Heart left ventricle (tissue), 16 donors: Measurements from ENCODE around the gene FAAP100. TPM values are rescaled to one million over a fixed set of nuclear protein-coding genes. Genes with fewer than 3 reads are reported as not detected.
A peak's percentile ranks its signal among the peaks of the same experiment; 100 is the strongest.

ENCODE experiments used
- ATAC-seq, 4 donors: fragments of 200-7000 bp; cut with Tn5 transposase; one replicate each; pipeline ENCODE4 v1.9.1; 2020 to 2022; ENCODE audit warnings: moderate library complexity in 4 of 4, mild to moderate bottlenecking in 3 of 4, moderate number of reproducible peaks in 1 of 4
- DNase-seq, 5 donors: peaks; one replicate each; pipeline ENCODE4 v3.0.0-alpha.2; 2020
- H3K27ac ChIP-seq, 12 donors: fragments of 200-600 bp; sonication (generic) in 4 of 12; one replicate each; pipeline versions ENCODE4 v1.5.0 to v1.8.0; 2016 to 2022; ENCODE audit warnings: mild to moderate bottlenecking in 2 of 12
- H3K27me3 ChIP-seq, 9 donors: fragments of 200-600 bp; sonication (generic) in 2 of 9; one replicate each; pipeline versions ENCODE4 v1.5.1 to v1.8.0; 2016 to 2022; ENCODE audit warnings: mild to moderate bottlenecking in 3 of 9
- H3K36me3 ChIP-seq, 9 donors: fragments of 200-600 bp; sonication (generic) in 2 of 9; one replicate each; pipeline versions ENCODE4 v1.5.0 to v1.8.0; 2018 to 2022; ENCODE audit warnings: mild to moderate bottlenecking in 2 of 9
- H3K4me1 ChIP-seq, 12 donors: fragments of 200-600 bp; sonication (generic) in 4 of 12; one replicate each; pipeline versions ENCODE4 v1.5.0 to v1.8.0; 2016 to 2022; ENCODE audit warnings: mild to moderate bottlenecking in 3 of 12
- H3K4me3 ChIP-seq, 12 donors: fragments of 200-600 bp; sonication (generic) in 4 of 12; one replicate each; pipeline versions ENCODE4 v1.5.0 to v1.8.0; 2017 to 2022; ENCODE audit warnings: mild to moderate bottlenecking in 9 of 12, moderate library complexity in 4 of 12
- H3K9me3 ChIP-seq, 12 donors: fragments of 200-600 bp; sonication (generic) in 4 of 12; one replicate each; pipeline versions ENCODE4 v1.5.0 to v1.8.0; 2016 to 2022; ENCODE audit warnings: mild to moderate bottlenecking in 1 of 12
- POLR2A ChIP-seq, 2 donors: fragments of 450-650 bp; IDR thresholded peaks; one replicate each; pipeline ENCODE4 v1.6.1; 2017; ENCODE audit warnings: antibody characterized with exemption in 2 of 2, mild to moderate bottlenecking in 2 of 2, moderate library complexity in 2 of 2
- WGBS, 4 donors: extraction: QIAGEN DNeasy Blood & Tissue Kit in 2 of 4; methylation state at CpG; one replicate each; pipeline versions ENCODE4 v1.1.5 to v1.1.7; 2013 to 2018; 5-methylcytosine and 5-hydroxymethylcytosine counted together
- intact Hi-C, 10 donors: fragments of 100-400 bp; cut with DNase I; formaldehyde crosslinking; loops; one replicate each; pipeline versions ENCODE4 v1.11.1 to v1.14.2; 2022
- polyA plus RNA-seq, 2 donors: library from polyadenylated mRNA; stranded (reverse); fragments of 200-250 nt; gene quantifications; one replicate each; pipeline ENCODE4 v1.2.3, GENCODE V29; 2013
- total RNA-seq, 9 donors: library from RNA; depleted of rRNA in 2 of 9; stranded (reverse); fragments of >200 nt in 2 of 9; fragmentation: NEBNext Ultra II Directional in 3 of 9; extraction: Animal tissue kit (Norgen Biotek cat#: 25700) in 3 of 9; gene quantifications; one replicate each; pipeline versions ENCODE4 v1.1.0 to v1.2.4, GENCODE V29; 2016 to 2023
- TF ChIP-seq, protein P1 (sequence below), 12 donors: fragments of 200-600 bp; sonication (generic) in 4 of 12; IDR thresholded peaks; one replicate each; pipeline versions ENCODE4 v1.5.0 to v1.8.0; 2018 to 2022; ENCODE audit warnings: antibody characterized with exemption in 12 of 12, mild to moderate bottlenecking in 5 of 12
- donor health status: ischemic (EF 13 %, LVEDD 7.1; RV severe dilation, severe dysfunction).
- donor health status: healthy with polysubstance abuse.
- donor health status: DM: no; HTN: yes; CAD: no.
- donor health status: DM: no; HTN: no; CAD: no.
- donor health status: ischemic (EF 25% LVEDD 6.9; RV normal size, moderate dysfunction).
- donor health status: ischemic (EF 25% LVEDD 5.7; RV mildly dilated, moderate dysfunction).
- donor health status: healthy.
- donor health status: DM: yes; HTN: yes; CAD: no.
- donor health status: ischemic (EF 35%, LVEDD 5.7; RV mildly dilated, moderate dysfunction).
- donor health status: nonischemic (EF 11% LVEDD 7.7; RV severe dilation, severe dysfunction).
- donor health status: DM: yes; HTN: yes; CAD: no.
- donor health status: PGD.
- donor health status: ischemic (EF 29% LVEDD 5.4; RV normal size, mild dysfunction).
- donor health status: nonischemic (EF 23%, LVEDD 6.1; RV moderate dilation, normal function).

FAAP100 gene
- total and polyA plus RNA-seq, 11 donors = 10.1 to 21.6 (median 16.6) TPM

DNA sequence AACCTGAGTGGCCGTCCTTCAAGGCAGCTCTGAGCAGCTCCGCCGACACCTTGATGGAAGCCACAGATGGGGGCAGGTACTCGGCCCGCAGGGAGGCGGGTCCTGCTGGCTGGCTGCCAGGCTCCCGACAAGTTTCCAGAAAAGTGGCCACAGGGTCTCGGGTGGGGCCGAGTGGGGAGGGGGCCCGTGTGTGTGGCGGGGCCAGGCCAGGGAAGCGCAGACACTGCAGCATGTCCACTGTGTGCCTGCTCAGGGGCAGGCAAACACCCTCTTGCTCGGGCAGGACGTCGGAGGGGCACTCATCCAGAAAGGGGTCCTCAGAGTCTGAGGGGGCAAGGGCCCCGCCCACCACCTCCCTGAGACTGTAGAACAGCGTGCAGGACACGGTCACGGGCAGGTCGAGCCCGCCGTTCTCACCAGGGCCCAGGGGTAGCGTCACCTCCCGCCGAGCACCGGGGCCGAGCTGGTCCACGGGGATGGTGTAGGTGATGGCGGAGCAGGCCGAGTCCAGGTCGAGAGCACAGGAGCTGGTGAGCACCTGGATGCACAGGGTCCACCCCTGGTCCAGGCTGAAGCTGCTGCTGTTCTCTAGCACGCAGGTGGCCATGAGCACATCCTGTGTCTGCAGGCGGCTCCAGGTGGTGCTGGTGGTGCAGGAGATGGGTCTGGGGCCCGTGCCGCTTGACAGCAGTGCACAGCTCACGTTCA lies 5.1 kb downstream of the FAAP100 start:
- Histone ChIP-seq H3K4me1 (peaks cover 0 to 36% (median 12%) of the 10 kb centered on the region in 12 donors), H3K4me3 (no peak overlapping the region), H3K9me3 (no peaks in the 10 kb centered on the region), H3K27me3 (no peaks in the 10 kb centered on the region), H3K27ac (no peak overlapping the region), H3K36me3 (peaks cover 0 to 84% (median 65%) of the 10 kb centered on the region in 9 donors)
- intact Hi-C loops = no loop called here
- TF ChIP-seq, protein P1, sequence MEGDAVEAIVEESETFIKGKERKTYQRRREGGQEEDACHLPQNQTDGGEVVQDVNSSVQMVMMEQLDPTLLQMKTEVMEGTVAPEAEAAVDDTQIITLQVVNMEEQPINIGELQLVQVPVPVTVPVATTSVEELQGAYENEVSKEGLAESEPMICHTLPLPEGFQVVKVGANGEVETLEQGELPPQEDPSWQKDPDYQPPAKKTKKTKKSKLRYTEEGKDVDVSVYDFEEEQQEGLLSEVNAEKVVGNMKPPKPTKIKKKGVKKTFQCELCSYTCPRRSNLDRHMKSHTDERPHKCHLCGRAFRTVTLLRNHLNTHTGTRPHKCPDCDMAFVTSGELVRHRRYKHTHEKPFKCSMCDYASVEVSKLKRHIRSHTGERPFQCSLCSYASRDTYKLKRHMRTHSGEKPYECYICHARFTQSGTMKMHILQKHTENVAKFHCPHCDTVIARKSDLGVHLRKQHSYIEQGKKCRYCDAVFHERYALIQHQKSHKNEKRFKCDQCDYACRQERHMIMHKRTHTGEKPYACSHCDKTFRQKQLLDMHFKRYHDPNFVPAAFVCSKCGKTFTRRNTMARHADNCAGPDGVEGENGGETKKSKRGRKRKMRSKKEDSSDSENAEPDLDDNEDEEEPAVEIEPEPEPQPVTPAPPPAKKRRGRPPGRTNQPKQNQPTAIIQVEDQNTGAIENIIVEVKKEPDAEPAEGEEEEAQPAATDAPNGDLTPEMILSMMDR (IDR thresholded peaks at IDR 0.05) = no peak
- TF ChIP-seq POLR2A (IDR thresholded peaks at IDR 0.05) = no peak
- 86 to 90% (median 88%) methylated on average over 22 to 36 of the region's 36 CpGs for WGBS, 4 donors
- ATAC-seq (no peak), DNase-seq (peak in 1 of 5 donors; percentile 18)

DNA sequence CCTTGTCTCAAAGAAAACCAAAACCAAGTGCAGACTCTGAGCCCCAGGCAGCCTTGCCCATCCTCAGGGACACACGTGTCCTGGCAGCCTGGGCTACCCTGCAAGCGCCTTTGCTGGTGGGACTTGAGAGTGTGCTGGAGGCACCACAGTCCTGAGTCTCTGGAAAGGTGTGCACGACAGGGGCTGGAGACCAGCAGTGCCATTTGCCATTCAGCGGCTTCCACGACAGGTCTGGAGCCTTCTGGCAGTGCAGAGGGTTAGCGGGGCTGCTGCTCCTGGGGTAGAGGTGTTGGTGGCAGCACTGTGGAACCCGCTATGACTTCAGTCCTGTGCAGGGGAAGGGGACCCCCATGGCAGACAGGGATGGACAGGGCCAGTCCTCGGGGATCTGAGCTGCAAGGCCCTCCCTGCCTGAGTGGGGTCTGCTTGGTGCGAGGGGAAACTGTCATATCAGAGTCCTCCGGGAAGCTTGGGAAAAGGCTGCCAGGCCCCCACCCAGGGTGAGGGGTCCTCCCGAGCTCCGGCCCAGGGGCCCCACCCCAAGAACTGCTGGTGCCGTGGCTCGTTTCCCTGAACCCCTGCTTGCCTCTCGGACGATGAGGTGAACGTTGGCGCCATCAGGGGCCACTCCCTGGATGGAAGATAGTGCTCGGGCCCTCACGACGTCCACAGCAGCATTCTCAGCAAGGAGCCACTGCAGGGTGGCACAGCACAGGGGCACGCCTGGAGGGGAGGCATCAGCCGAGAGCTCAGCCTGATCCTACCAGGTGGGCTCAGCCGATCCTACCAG lies 6.8 kb downstream of the FAAP100 start:
- Histone ChIP-seq H3K27me3 (no peaks in the 10 kb centered on the region), H3K4me3 (no peak overlapping the region), H3K27ac (no peak overlapping the region), H3K36me3 (peaks cover 0 to 91% (median 75%) of the 10 kb centered on the region in 9 donors), H3K4me1 (peaks cover 0 to 21% (median 2%) of the 10 kb centered on the region in 12 donors), H3K9me3 (no peaks in the 10 kb centered on the region)
- WGBS, 4 donors = 86 to 94% (median 92%) methylated on average over 19 to 24 of the region's 24 CpGs
- peak in 1 of 5 donors; percentile 12 for DNase-seq
- TF ChIP-seq POLR2A (IDR thresholded peaks at IDR 0.05) = no peak
- TF ChIP-seq, protein P1 (IDR thresholded peaks at IDR 0.05) = no peak
- intact Hi-C loops = no loop called here
- no peak for ATAC-seq

DNA sequence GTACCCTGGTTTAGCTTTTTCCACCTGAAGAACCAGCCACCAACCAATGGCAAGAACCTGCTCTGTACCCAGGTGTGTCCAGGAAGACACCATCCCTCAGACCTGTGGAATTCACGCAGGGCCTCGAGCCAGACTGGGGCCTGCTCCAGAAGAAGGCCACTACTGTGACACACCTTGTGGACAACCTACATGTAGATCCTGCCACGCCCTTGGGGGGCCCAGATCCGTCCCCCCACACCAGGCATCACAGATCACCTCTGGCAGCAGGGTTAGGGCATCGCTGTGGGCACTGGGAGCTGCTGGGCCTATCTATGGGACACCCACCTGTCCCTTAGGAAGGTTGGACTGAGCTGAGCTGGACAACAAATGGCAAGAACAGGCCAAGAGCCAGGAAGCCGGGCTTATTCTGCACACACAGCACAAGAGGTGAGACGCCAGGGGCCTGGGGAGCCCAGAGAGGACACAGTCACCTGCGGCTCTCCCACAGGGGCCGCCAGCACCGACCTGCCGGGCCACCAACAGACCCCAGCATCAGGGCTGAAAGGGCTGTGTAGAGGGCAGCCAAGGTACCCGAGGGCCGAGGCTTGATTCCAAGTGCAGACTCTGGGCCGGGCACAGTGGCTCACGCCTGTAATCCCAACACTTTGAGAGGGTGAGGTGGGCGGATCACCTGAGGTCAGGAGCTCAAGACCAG lies 7.7 kb downstream of the FAAP100 start:
- 83 to 95% (median 91%) methylated on average over 8 to 16 of the region's 16 CpGs for WGBS, 4 donors
- intact Hi-C loops = loop anchor here in 1 of 10 donors (5.0 kb wide), 1 partner anchor 292 kb away; no protein-coding TSS in a partner anchor

More for the DNA sequence above, 7.7 kb downstream of the FAAP100 start:
- DNase-seq (peak in 1 of 5 donors; percentile 24), ATAC-seq (no peak)
- H3K9me3 ChIP-seq = no peaks in the 10 kb centered on the region
- peaks cover 0 to 17% (median under 1%) of the 10 kb centered on the region in 12 donors for H3K4me1 ChIP-seq
- no peaks in the 10 kb centered on the region for H3K27me3 ChIP-seq
- H3K36me3 ChIP-seq = peaks cover 0 to 91% (median 73%) of the 10 kb centered on the region in 9 donors
- no peak overlapping the region for H3K27ac ChIP-seq
- TF ChIP-seq POLR2A (IDR thresholded peaks at IDR 0.05) = no peak
- TF ChIP-seq, protein P1 (IDR thresholded peaks at IDR 0.05) = no peak
- H3K4me3 ChIP-seq = no peak overlapping the region
